Activated T-cell treated with anti-CD3 and anti-CD28 coated beads for 24 hours (primary cell): Measurements from ENCODE around the gene TGFBR3.
"Not testable (repeated sequence)": the region's sequence is repeated elsewhere in the genome, so short reads cannot be mapped to it uniquely, and the experiment has no call there.

Experiments used
- DNase-seq: peaks from one replicate; pipeline ENCODE4 v3.0.0-alpha.2; 2020; ENCODE audit warnings: low read depth

Gene TGFBR3

DNA sequence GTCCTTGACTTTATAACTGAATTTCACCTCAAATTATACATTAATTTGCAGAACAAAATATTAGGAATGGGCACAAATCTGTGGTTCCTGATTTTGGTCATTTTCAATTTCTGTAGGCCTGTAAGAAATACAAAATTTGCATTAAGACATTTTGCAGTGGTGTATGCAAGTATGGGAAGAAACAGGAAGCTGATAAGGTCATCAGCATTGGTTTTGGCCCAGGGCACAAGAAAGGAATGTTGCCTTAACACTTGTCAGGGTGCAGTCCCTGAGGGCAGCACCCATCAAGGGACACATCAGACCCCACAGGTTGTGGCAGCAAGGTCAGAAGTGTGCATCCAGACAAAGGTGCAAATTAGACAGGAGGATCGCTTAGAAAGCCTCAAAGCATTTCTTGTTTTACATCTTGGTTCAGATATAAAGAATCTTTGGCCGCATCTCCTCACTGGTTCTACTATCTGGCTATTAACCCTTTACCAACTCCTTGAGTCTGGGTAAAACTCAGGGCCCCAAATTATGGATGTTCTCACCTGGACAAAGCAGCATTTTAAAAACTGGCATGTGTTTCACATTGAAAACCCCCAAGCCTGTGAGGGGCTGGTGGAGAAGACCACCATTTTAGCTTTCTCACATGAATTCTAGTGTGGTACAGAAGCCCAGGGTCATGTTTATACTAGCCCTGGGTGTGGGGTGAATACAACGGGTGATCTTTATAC lies 202.9 kb downstream of the TGFBR3 start:
- no peak for DNase-seq

DNA sequence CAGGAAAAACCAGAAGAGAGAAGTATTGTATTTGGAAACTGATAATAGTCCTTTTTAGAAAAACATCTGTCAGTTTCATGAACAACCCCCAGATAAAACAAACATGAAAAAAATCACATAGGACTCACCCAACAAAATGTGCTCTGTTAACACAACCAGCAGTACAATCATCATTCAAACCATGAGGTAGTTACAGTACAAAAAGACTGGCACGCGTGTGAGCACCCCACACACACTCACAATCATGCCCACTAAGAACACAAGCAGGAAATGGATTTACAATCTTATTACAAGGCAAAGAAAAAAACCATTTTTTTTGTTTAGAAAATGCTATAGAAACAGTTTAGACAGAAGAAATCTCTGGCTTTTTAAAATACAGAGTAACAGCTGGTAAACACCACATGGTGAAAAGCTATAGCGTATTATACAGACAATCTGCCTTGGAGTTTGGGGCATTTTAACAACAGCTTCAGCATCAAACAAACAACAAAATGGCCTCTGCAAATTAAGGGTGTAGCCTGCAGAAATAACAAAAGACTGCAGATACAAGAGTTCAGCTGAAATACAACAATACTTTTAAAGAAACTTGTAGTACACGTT lies 205.3 kb downstream of the TGFBR3 start:
- no peak for DNase-seq

DNA sequence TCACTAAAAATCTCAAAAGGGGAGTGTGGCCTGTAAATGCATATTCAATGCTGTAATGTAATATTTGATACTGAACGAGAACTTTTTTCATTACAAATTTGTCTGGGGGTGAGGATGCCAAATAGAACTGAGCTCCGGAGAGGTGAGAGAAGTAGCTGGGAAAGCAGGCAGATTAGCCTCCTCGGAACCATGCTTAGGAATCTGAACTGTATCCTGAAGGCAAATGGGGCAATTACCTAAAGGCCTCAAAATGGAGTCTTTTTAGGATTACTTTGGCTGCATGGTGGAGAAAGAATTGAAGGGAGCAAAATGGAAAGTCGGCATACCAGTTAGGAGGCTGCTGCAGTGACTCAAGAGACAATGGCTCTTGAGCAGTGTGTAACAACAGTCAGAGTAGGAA lies 206.5 kb downstream of the TGFBR3 start:
- DNase-seq = no peak

DNA sequence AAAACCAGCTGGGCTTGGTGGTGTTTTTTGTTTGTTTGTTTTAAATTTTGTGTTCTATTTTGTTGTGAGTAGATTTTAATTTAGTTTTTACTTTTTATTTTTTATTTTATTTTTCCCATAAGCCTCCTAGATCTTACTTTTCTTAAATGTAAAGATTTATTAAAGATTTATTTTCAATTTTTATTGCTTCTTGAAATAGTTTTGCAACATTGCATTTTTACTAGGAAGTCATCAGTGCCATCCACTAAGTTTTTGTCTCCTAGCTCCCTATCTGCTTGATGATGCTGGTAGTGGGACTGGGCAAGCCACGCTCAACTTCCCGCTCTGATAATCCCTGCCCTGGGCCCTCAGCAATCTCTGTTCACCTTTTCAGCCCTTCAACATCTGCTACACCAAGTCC lies 209.9 kb downstream of the TGFBR3 start:
- DNase-seq = no peak

DNA sequence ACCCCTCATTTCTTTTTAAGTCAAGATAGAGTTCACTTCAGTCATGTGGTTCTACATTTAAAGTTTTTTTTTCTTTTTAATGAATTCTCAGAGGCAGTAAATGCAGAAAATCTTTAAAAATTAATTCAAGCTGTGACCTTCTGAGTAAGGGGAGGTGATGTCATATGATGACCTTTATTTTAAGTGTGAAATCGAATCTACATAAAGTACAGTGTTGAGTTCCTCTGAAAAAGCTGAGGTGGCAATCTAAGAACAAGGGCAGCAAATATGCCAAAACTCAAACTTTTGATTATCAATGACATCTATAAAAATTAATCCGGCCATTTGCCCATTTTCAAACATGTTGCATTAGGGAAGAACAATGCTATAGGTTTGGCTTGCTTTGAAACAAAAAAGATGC lies 211.8 kb downstream of the TGFBR3 start:
- DNase-seq = no peak

DNA sequence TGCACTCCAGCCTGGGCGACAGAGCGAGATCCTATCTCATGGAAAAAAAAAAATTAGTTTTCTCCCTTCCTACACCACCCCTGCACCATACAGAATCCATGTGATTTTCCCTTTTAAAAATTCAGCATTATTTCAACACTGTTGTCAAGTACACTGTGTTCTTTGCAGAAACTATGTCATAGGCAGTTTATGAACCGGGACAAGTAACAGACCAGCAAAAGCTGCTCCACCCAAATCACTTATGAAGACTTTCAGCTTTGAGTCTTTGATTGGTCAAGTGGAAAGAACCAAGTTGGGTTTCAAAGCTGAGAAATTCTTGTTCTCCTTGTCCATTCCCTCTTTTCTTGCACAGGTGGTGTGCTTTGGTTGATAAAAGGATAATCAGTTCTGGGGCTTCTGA lies 212.3 kb downstream of the TGFBR3 start:
- DNase-seq = no peak

DNA sequence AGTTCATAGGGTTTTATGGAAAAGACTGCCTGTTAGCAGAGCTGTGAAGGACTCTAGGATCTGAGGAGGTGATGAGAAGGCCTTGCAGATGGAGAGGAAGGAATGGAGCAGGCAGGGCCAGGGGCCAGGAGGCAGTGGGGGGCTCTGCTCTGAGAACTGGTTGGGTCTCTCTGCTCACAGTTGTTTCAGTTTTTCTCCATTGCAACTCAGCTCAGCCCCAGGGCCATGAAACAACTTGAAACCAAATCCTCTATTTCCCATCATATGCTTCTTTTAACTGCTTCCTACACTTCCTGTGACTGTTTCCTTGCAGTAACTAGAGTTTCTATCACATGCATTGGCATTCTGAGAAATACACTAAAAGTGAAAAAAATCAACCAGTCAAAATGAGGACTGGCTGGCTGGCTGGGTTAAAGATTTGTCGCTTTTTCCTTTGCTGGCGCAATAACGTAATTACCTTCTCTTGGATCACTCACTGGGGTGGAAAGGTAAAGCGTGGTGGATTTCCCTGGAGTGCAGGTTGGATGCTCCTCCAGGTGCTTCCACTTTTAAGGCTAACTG lies 213.3 kb downstream of the TGFBR3 start:
- no peak for DNase-seq

DNA sequence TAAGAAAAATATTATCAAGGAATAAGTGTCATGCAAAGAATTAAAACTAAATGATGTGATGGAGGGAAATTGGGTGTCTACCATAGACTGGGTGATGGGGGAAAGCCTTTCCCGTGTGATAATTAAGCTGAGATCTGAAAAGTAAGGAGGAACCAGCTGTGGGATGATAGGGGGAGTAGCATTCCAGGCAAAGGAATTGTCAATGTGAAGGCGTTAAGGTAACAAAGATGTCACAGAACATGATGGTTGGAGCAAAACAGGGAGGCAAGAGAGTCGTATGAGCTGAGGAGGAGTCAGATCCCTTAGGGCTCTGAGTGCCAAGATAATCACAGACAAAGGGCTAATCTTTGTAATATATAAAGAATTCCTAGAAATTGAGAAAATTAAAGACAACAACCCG lies 215.2 kb downstream of the TGFBR3 start:
- DNase-seq = no peak

DNA sequence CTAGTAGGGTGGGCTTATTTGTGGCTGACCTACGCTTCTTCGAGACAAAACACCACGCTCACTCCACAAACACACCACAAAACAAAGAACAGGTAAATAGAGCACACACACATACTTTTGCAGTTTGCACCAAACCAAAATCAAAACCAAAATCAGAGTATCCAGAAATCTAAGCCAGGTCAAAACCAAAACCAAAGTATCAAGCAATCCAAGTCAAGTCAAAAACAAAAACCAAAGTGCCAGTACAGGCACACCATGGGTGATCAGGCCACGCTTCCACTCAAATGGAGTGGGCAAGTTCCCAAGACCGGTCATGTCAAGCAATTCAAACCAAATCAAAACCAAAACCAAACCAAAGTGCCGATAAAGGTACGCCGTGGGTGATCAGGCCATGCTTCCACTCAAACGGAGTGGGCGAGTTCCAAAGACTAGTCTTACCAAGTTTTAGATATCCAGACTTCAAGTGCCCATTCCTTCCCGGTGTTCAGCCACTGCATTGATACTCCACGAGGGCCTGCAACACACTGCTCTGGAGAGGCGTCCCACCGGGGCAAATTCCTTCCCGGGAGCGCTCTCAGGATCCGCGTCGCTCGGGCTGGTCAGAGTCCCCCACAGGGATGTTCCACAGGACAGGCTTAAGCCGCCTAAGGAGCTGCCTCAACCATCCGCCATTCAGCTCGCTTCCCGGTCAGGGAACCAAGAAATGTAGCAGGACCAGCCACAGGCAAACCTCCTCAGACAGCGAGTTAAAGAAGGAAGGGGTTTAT lies 216.2 kb downstream of the TGFBR3 start:
- no peak for DNase-seq

DNA sequence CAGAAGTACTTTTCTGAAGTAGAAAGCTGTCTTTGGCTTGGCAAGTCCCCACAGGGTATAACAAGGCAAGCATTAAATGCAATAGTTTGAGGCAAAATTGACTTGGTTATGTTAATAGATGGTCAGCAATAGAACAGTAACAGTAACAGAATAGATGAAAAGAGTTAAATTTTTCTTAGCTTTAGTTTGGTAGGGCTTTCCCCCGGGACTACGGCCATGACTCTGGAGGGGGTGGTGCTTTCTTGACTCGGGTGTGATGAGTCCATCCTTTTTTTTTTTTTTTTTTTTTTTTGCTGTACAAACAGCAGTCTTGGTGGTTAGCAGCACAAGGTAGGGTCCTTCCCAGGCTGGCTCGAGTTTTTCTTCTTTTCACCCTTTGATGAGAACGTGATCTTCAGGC lies 219.3 kb downstream of the TGFBR3 start:
- not testable (repeated sequence) for DNase-seq

DNA sequence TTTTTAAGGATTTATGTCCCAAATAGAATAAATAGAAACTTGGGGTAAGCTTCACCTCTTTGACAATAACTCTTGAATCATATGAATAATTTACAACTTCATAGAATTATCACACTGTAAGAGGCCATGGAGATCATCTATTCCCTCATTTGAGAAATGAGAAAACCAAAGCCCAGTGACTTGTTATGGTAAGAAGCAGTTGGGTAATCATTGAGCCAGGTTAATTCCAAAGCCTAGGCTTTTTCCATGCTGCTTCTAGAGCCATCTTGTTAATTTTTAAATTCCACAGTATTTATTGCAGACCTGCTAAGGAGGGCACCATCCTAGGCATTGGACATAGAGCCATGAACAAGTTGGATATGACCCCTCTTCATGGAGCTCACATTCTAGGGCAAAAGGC lies 224.8 kb downstream of the TGFBR3 start:
- no peak for DNase-seq

DNA sequence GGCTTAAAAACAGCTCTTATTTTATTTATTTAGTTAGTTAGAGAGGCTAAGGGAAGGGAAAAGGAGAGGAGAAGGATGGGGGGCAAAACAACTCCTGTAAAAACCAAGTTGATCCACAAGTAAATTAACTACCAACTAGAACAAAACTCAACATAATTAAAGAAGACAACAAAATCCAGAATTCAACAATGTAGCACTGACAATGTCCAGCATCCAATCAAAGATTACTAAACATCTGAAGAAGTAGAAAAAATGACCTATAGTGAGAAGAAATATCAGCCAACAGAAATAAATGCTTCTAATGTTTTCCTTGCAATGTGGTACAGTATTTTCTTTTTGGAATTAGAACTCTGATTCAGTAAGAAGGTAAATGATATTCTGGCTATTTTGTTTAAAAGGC lies 225.2 kb downstream of the TGFBR3 start:
- DNase-seq = no peak

DNA sequence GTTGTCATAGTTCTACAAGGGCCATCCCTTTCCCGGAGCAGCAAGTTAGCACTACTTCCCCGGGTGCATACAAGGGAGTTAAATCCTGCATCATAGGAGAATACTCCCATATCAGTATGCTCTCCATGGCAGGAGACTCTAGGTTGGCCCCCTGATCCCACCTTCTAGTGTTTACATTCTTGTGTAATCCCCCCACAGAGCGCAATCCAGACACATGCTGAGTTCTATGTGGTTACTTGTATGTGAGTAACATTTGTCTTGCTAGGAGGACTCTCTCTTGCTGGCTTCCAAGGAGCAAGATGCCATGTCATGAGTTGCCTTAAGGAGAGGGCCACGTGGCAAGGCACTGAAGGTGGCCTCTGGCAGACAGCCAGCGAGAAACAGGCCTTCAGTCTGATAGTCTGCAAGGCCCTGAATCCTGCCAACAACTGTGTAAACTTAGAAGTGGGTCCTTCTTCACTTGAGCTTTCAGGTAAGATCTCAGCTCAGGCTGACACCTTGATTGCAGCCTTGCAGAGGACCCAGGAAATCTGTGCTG lies 230.0 kb downstream of the TGFBR3 start:
- no peak for DNase-seq

DNA sequence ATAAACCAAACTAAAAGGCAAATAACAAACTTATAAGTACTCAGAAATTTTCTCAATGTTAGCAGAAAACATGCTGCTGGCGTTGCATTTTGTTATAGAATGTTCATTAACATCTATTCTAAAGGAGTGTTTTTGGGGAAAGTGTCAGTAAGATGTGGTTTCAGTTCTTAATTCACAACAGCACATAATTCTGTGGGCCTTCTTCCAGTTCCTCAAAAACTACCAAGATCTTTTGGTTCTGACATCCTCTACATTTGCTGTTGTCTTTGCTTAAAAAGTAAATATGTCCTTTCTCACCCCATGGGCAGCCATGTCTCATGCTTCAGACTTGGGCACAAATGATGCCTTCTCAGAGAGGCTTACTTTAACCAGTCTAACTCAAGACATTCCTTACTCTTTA lies 232.8 kb downstream of the TGFBR3 start:
- DNase-seq = no peak

DNA sequence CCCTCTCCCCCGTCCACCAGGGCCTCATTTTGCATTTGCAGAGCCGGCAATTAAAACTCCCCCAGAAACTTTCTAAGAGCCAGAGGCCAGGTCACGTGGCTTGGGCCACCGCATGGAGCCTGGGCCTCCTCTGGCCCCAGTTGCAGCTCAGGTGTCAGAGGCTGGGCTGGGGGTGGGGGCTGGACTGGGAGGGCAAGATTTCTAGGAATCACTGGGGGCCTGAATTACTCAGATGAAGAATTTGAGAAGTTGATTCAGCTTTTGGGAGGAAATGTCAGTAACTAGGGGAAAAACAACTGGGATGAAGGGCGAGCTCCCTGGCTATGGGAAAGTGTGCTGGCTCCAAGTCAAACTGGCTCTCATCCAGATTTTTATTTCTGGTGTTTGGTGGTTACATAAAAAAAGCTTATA lies 234.3 kb downstream of the TGFBR3 start:
- DNase-seq = no peak

DNA sequence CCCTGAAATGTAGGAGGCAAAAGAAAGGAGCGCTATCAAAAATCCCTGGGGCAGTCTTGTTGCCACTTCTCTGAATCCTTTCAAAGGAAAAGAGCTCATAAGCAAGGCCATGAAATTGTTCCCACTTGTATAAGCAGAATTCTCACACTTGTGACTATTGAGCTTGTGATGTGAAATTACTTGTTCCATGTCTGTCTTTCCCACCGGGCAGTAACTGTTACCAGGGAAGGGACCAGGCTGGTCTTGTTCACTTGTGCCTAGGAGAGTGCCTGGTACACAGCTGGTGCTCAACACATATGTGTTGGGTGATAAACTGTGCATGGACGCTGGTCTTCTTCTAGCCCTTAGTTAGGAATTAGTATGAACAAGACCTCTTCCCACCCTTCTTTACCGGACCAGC lies 234.7 kb downstream of the TGFBR3 start:
- no peak for DNase-seq

DNA sequence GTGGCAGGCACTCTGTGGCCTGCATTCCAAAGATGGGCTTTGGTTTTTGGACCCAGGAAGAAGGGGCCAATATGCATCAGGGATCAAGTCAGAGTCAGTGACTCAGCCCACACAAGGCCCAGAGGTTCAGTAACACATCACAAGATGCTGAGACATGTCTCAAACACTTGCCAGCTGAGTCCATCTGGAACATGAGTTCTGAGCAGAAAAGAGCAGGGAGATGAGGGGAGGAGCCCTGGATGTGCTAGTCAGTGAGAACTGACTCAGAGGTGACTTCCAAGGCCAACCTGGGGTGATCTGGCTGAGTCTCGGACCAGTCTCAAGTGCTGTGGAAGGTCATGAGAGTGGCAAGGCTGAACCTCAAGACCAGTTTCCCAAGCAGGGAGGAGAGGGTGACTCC lies 235.2 kb downstream of the TGFBR3 start:
- DNase-seq = no peak

DNA sequence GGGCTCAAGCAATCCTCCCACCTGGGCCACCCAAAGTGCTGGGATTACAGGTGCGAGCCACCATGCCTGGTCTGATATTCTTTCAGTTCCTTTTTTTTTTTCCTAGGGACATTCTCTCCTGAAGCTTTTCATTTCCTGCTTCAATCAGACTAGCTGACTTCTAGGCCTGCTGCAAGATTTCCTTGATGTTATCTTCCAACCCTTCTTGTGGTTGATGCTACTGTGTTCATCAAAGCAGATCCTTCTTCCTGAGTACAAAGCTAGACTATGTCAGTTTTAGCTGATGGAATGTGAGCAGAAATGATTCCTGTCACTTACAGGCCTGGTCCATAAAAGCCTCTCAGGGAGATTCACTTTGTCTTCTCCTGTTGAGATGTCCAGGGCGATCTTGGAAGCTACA lies 238.9 kb downstream of the TGFBR3 start:
- no peak for DNase-seq

DNA sequence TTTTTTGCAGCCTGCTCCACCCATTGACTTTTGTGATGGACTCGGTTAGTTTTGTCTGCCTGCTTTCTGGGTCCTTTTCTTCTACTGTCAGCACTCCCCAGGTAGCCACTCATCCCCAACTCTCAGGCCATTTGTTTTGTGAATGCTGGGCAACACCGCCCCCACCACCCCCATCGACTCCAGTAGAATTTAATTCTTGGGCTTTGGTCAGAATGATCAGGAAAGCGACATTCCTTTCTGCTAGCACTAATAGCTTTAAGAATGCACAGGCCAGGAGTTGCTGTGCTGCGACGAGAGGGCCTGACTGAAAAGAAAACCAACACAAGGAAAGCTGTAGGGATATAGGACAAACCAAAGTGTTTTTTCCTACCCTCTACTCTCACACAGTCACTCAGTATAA lies 240.9 kb downstream of the TGFBR3 start:
- DNase-seq = no peak

DNA sequence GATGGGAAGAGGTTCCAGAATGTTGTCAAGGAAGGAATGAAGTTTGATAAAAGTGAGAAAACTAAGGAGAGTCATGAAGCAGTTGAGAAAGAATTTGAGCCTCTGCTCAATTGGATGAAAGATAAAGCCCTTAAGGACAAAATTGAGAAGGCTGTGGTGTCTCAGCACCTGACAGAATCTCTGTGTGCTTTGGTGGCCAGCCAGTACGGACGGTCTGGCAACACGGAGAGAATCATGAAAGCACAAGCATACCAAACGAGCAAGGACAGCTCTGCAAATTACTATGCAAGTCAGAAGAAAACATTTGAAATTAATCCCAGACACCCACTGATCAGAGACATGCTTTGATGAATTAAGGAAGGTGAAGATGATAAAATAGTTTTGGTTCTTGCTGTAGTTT lies 242.5 kb downstream of the TGFBR3 start:
- DNase-seq = no peak

DNA sequence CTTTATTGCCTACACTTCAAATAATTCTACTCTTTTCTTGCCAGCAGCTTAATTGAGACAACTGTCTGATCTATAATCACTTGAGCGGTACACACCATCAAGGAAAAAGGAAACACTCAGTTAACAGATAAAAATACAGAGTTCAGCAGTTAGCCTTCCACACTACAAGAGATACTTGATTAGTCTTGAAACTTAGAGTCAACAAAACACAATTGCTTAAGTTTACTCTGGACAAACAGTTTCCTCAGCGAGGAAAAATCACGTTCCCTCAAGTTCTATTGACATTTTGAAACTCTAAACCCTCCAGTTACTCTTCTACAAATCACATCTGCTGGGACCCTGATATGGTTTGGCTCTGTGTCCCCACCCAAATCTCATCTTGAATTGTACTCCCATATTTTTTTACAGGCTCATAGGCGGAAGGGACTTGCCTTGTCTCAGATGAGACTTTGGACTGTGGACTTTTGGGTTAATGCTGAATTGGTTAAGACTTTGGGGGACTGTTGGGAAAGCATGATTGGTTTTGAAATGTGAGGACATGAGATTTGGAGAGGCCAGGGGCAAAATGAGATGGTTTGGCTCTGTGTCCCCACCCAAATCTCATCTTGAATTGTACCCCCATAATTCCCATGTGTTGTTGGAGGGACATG lies 244.9 kb downstream of the TGFBR3 start:
- DNase-seq = no peak

DNA sequence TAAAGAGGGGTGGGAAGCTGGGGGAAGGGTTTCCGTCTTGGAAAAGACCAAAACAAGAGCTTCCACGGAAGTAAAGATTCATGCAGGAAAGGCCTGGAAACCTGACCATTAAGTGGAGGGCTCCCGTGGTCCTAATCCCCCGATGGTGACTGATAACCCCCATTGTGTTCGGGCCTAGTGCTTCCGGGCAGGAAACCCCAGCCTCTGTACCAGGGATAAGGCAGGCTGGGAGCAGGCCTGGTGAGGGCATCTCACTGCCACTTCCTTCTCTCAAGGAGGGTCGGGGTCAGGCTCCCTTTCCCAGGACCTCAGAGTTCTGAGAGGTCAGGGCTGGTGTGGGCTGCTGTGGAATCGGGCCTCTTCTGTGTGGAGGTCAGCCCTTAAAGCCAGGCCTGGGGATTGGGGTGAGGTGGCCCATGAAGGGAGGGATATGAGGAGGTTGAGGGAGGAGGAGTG lies 248.4 kb downstream of the TGFBR3 start:
- DNase-seq = no peak
